ENCODE data around the gene TANK.

TANK gene

GRCh38 chr2:161161074-161161706 is 962 bp downstream of the TANK start:
- TF ChIP-seq ZFX (IDR thresholded peaks at IDR 0.05): no peak
- TF ChIP-seq CTCF (conservative IDR thresholded peaks at IDR 0.05): no peak
- H3K27ac ChIP-seq: peak overlapping the region; percentile 95

GRCh38 chr2:161163440-161163839 is 3.2 kb downstream of the TANK start:
- TF ChIP-seq ZFX (IDR thresholded peaks at IDR 0.05): no peak
- TF ChIP-seq CTCF (conservative IDR thresholded peaks at IDR 0.05): no peak
- H3K27ac ChIP-seq: no peak overlapping the region

GRCh38 chr2:161164161-161164560 is 3.9 kb downstream of the TANK start:
- TF ChIP-seq ZFX (IDR thresholded peaks at IDR 0.05) (no peak), CTCF (conservative IDR thresholded peaks at IDR 0.05) (no peak)
- no peak overlapping the region for H3K27ac ChIP-seq

- H3K27ac ChIP-seq: no peak overlapping the region
Observed at GRCh38 chr2:161165266-161165665, 5.0 kb downstream of the TANK start.

GRCh38 chr2:161165811-161166210 is 5.6 kb downstream of the TANK start:
- no peak for TF ChIP-seq ZFX (IDR thresholded peaks at IDR 0.05)
- no peak for TF ChIP-seq CTCF (conservative IDR thresholded peaks at IDR 0.05)
- no peak overlapping the region for H3K27ac ChIP-seq

More at GRCh38 chr2:161165266-161165665, 5.0 kb downstream of the TANK start:
- TF ChIP-seq ZFX (IDR thresholded peaks at IDR 0.05): no peak
- TF ChIP-seq CTCF (conservative IDR thresholded peaks at IDR 0.05): no peak

- H3K27ac ChIP-seq: no peak overlapping the region
- no peak for TF ChIP-seq ZFX (IDR thresholded peaks at IDR 0.05)
- TF ChIP-seq CTCF (conservative IDR thresholded peaks at IDR 0.05): no peak
Observed at GRCh38 chr2:161166538-161167409, 6.5 kb downstream of the TANK start.

GRCh38 chr2:161169335-161169734 is 9.1 kb downstream of the TANK start:
- no peak overlapping the region for H3K27ac ChIP-seq

More at GRCh38 chr2:161169335-161169734, 9.1 kb downstream of the TANK start:
- no peak for TF ChIP-seq CTCF (conservative IDR thresholded peaks at IDR 0.05)
- TF ChIP-seq ZFX (IDR thresholded peaks at IDR 0.05): no peak

Measured in C4-2B (cell line).